ENCODE data around the gene ENHO.

The ENHO gene

DNA sequence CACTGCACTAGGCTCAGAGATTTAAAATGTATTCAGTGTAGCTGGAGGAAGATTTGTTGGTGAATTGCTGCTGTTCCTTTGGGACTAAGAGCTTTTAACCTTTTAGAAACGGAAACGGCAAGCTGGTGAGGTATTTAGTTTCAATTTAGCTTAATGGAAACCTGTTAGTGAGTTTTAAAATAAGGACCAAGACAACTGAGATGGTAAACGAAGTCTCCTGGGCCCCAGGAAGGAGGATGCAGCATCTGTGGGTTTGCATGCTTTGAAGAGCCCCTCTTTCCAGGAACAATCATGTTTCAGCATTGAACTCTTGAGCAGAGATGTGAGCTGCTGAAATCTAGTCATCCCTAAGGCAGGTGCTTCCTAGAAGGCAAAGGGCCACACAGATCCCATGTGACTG is 47.7 kb downstream of the ENHO start:
- no peak for DNase-seq (ENCODE audit: low read depth)
